ENCODE data around the gene SUDS3.

DNA sequence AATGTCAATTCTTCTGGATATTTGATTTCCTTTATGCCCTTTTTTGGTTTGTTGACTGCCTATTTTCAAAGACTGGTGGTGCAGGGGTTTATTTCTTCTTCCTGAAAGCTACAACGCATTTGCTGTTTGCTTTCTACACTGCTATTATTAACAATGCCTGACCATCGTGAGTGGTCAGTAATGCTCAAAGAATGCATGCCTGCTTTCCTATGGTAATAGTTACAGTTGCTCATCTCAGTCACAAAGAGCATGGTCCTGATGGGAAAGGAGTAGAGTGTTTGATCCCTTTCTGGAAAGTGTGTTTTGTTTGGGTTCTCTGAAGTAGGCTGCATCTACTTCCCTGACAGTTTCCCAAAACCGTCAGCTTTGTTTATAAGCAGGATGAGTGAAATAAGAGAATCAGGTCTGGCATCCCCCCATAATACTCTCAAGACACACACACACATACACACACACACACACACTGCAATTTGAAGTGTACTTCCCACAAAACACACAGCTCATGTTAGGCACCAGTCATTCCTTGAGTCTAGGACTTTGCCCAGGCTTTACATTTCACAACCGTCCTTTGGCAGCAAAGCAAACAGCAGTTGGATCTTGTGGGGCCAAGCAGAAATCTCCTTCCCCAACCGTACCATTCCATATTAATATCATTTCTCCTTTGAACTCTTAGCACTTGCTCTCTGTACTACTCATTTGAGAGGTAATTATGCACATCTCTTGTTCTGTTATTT lies 56.6 kb downstream of the SUDS3 start:
- TF ChIP-seq, protein P1, sequence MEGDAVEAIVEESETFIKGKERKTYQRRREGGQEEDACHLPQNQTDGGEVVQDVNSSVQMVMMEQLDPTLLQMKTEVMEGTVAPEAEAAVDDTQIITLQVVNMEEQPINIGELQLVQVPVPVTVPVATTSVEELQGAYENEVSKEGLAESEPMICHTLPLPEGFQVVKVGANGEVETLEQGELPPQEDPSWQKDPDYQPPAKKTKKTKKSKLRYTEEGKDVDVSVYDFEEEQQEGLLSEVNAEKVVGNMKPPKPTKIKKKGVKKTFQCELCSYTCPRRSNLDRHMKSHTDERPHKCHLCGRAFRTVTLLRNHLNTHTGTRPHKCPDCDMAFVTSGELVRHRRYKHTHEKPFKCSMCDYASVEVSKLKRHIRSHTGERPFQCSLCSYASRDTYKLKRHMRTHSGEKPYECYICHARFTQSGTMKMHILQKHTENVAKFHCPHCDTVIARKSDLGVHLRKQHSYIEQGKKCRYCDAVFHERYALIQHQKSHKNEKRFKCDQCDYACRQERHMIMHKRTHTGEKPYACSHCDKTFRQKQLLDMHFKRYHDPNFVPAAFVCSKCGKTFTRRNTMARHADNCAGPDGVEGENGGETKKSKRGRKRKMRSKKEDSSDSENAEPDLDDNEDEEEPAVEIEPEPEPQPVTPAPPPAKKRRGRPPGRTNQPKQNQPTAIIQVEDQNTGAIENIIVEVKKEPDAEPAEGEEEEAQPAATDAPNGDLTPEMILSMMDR (IDR thresholded peaks at IDR 0.05) = no peak
- TF ChIP-seq EP300 (IDR thresholded peaks at IDR 0.05) (no peak), POLR2A (IDR thresholded peaks at IDR 0.05) (no peak), POLR2AphosphoS5 (IDR thresholded peaks at IDR 0.05) (no peak)

All from suprapubic skin (tissue), 4 donors.